GM19351 (cell line): Measurements from ENCODE around the gene ELOVL7.
"Not testable (repeated sequence)": the region's sequence is repeated elsewhere in the genome, so short reads cannot be mapped to it uniquely, and the experiment has no call there.

Experiments used
- ATAC-seq: cut with Tn5 transposase; IDR thresholded peaks from one replicate; pipeline ENCODE4 v1.9.1; 2021; ENCODE audit warnings: mild to moderate bottlenecking, moderate library complexity; ENCODE audit not compliant: unreplicated experiment

ELOVL7 gene

DNA sequence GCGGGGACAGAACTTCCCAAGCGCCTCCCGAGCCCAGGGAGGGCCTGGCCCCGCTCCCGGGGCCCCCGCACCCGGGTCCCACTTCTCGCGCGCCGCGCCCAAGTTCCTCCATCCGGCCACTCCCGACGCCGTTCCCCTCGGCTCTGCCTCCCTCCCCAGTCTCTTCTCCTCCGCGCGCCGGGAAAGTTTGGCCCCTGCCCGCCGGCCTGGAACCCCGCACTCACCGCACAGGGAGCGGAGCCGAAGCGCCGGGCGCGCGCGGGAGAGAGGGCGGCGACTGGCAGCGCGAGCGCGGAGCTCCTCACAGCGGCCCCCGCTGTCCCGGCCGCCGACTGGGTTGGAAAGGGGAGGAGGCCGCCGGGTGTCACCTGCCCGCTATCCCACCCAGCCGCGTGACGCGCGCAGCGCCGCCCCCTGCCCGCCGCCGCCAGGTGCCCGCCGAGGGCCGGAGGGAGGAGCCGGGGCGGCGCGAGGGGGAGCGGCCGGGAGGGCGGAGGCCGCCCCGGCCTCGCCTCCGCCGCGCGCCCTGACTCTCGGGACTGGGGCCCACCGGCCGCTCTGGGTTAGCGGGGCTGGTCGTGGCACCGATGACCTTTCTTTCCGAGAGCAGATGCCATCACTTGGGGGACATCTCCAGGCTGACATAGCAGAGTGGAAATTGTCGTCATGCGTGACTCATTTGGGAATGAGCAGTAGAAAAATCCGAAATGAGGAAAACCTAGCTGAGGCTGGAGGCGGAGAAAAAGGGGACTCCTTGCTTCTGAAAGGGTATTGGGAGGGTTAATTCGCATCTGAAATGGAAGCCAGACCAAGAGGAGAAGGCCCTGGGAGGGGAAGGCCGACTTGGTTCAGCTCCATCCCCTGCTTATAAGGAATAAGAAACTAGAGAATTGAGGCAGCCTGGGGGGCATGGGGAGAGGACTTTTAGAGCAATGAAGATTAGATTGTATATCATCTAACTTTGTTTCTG lies at the start of gene ELOVL7:
TSS of gene ELOVL7 (minus strand) at position 334 of the 970 bp plus-strand sequence. CDS start 56,872 bp downstream, outside the sequence.
- peak; percentile 94 for ATAC-seq

DNA sequence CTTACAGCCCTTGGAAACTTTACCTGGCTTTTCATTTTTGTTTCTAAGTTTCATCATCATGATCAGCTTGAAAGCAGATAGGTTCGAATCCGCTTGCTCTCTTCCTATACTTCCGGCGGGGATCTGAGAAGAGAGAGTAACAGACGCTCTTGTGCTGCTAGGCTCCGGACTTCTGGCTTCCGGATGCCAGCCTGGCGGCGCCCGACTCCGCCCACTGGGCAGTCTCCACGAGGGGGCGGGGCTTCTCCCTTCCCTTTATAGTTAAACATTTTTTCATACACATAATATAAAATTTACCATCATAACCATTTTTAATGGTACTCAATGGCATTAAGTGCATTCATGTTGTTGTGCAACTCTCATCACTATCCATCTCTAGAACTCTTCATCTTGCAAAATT lies 49.5 kb upstream of the ELOVL7 start:
- ATAC-seq: no peak

DNA sequence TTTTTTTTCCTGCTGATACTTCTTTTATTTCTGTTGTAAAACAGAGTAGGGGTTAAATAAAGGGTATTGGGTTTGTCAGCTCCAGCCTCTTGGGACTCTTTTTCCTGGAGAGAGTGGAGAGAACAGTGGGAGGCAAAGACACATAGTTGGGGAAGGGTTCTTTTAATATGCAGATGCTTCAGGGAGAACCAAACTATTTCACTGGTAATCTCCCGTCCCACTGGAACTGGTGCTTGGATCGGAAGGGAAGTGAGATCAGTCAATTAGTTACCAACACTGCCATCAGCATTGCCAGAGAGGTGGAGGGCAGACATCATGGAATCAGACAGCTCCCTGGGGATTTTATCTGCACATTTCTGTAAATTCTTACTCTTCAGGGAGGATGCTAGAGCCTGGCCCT lies 47.6 kb upstream of the ELOVL7 start:
- no peak for ATAC-seq

DNA sequence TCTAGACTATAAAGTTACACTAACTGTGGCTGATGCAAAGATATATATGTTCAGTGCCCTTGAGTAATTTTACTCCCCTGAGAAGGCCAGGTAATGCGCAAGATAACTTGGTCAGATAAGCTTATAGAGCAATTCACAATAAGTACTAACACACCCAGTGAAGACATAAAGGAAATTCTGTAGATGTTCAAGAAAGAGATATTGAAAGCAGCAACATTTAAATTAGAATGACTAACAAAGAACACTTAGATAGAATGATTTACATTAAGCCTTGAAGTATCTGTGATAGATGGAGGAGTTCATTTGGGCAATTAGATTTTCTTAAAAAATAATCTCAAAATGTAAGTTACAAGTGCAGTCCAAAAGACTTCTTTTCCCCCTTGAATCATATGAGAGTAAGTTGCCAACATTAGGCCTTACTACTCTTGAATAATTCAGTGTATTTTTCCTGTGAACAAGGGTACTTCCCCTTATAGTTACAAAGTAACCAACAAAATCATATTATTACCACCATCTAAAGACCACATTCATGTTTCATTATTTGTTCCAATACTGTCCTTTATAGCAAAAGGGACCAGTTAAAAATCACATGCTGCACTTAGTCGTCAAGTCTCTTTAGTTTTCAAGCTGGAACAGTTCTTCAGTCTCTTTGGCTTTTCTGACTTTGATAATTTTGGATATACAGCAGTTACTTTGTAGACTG lies 44.4 kb upstream of the ELOVL7 start:
- ATAC-seq: no peak

DNA sequence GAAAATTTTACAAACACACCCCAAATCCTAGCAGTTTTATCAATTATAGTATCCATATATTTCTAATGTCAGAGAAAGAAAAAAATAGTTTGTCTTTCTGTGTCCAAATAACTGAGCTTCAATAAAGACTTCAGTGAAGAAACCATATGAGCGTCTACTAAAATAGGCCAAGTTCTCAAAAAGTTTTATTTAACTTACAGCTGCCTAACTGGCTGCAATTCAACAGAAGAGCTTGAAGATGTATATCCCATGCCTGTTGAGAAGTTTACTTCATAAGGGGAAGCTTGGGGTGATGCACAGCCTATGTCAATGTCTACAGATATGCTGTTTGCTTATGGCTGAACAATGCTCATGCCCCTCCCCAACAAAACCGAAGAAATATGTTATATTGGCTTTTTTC lies 43.7 kb upstream of the ELOVL7 start:
- ATAC-seq: no peak

DNA sequence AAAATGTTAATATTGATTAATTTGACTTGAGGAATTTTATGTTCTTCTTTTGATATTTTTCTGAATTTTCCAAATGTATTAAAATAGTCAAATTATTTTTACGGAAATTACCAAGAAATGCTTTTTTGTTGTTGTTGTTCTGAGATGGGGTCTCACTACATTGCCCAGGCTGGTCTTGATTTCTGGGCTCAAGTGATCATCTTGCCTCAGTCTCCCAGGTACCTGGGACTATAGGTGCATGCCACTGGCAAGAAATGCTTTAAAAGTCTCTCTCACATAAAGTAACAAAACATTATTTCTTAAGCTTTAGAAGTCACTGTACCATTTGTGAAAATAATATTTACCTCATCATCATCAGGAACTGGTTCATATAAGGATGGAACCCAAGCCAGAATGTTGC lies 43.0 kb upstream of the ELOVL7 start:
- ATAC-seq: no peak

DNA sequence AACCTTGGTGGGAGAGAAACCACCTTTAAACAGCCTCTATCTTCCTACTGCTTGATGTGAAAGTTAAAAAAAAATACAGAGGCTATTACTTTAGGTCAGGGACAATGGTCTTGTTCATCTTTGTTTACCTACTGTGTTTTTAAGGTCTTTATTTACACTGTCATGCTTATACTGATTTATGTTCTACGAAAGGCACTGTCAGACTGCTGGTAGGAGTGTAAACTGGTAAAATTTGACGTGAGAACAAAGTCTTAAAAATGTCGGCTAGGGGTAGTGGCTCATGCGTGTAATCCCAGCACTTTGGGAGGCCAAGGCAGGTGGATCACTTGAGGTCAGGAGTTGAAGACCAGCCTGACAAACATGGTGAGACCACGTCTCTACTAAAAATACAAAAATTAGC lies 42.1 kb upstream of the ELOVL7 start:
- no peak for ATAC-seq

DNA sequence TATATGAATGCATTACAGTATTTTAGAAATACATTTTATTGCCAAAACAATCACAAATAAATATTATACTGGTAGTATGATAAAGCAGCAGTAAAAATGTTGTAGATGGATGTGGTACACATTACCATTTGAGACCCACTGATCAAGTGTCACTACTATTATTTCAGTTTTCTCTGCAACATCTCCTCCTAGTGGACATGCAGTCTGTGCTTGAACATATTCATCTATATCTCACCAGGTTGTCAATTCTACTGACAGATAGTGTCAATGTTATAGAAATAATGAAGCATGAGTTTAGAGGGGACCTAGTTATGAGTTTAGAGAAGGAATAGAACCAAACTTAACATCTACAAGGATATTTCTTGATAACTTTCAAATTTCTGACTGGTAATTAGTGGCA lies 39.2 kb upstream of the ELOVL7 start:
- no peak for ATAC-seq

DNA sequence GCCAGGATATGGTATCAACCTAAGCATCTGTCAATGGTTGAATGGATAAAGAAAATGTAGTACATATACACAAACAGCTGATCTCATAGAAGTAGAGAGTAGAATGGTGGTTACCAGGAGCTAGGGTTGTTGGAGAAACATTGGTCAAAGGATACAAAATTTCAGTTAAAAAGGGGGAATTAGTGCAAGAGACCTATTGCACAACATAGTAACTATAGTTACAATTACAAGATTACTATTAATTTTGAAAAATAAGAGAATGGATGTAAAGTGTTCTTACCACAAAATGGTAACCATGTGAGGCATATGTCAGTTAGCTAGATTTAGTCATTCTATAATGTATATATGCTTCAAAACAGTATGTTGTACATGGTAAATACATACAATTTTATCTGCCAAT lies 28.8 kb upstream of the ELOVL7 start:
- no peak for ATAC-seq

DNA sequence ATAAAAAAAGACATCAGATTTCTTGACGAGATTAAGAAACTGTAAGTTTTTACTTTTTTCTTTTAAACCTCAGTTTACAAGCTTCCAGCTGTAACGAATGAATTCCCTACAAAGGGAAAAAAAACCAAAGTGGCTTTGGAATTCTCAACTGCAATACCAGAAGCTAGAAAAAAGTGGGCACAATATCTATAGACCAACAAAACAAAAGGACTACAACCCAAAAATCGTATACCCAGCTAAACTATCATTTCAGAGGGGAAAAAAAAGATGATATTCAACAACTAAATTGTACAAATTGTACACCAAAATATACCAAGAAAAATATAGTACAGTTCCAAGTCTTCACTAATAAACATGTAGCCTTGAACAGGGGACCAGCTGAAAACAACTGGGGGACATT lies 26.8 kb upstream of the ELOVL7 start:
- ATAC-seq: no peak

DNA sequence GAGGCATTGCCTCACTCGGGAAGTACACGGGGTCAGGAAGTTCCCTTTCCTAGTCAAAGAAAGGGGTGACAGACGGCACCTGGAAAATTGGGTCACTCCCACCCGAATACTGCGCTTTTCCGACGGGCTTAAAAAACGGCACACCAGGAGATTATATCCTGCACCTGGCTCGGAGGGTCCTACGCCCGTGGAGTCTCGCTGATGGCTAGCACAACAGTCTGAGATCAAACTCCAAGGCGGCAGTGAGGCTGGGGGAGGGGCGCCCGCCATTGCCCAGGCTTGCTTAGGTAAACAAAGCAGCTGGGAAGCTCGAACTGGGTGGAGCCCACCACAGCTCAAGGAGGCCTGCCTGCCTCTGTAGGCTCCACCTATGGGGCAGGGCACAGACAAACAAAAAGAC lies 16.5 kb upstream of the ELOVL7 start:
- ATAC-seq: not testable (repeated sequence)

DNA sequence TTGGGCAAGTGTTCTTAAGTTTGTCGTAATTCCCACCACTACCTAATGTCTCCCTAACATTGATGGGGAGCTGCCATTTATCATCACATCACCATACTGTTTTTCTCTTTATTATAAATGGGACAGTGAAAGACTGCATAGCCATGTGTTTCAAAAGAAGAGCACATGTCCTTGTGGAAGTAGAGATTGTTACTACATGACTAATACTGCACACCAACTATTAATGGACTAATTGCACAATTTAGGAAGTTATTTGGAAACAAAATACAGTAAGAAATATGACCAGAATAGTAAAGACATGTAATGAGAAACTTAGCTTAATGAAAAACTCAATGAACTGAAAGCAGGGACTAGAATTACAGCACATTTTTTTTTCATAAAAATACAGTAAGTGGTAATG lies 12.0 kb upstream of the ELOVL7 start:
- ATAC-seq: no peak

DNA sequence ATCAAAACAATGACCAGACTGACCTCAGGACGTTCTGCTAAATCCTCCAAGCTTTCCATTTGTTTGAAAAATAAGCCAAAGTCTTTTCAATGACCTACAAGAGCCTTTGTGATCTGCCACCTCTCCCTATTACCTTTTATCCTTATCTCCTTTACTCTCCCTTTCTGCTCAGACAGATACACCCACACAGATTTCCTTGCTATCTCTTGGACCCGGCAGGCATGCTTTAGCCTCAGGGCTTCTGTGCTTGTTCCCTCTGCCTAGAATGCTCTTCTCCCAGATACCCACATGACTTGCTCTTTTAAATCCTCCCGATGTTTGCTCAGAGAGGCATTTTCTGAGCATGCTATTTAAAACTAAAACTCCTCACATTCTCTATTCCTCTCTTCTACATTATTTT lies 8.9 kb upstream of the ELOVL7 start:
- no peak for ATAC-seq

DNA sequence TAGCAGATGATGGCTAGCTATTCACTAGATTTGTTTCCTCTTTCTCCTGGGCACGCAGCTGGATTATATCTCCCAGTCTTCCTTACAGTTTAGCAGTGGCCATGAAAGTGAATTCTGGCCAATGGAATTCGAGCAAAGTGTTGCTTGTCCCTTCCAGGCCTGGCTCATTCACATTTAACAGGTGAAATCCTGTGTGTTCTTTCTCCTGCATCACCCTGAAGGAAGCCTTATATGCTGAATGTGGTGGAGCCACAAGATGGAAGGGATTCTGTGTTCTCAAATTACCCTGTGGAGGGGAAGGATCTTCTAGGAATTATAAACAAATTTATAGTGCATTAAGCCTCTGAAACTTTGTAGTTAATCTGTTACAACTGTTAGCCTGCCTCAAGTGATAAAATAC lies 8.2 kb upstream of the ELOVL7 start:
- no peak for ATAC-seq

DNA sequence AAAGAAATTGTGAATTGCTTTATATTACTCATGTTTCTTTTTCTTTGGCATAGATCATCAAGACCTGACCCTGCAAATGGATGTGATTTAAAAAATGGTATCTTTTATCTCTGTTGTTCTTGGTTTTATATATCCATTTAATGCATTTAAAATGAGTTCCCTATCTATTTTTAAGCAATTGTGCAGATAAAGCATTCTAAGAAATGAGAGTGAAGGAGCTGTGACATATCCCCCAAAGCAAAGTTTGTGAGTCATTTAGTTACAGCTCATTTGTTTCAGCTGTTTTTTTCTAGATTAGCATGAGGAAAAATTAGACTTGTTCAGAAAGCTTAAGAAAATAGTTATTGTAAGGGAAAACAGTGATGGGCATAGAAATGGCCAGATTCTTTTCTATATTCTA lies 7.6 kb upstream of the ELOVL7 start:
- ATAC-seq: no peak

DNA sequence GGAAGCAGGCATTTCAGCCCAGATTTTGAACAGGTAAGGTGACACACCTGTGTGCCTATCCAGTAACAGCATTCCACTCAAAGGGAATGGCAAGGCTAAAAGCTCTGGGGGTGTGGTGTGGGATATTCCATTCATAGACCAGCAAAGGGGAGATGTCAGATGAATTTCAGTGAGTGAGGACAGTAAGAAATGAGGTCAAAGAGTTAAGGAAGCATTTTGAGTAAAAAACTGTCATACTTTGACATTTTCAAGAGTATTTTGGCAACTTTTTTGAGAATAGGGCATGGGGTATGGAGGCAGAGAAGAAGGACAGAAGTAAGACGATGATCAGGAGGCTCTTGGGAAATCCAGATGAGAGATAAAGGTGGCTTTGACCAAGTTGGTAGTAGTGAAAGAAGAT lies 2.2 kb upstream of the ELOVL7 start:
- no peak for ATAC-seq

DNA sequence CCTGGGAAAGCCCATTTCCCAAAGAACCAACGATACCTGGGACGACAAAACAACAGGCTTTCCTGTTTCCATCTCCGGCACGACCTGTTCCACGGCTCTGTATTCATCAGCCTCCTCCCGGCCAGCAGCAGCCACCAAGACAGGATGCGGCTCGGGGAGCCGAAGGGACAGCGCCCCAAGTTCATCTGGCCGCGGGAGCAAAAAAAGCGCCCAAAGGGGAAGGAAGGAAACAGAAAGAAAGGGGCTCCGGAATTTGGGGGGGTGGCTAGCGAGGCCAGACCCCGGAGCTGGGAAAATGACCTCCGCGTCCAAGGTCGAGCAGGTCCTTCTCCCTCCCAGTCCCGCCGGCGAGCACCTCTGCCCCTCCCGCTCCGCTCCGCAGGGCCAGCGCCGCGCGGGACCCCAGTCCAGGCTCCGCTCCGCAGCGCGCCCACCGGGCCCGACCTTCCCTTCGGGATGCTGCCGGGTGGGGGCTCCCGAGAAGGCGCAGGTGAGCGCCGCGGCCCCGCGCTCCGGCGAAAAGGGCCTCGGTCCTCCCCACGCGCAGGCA lies 608 bp downstream of the ELOVL7 start:
- peak; percentile 20 for ATAC-seq

DNA sequence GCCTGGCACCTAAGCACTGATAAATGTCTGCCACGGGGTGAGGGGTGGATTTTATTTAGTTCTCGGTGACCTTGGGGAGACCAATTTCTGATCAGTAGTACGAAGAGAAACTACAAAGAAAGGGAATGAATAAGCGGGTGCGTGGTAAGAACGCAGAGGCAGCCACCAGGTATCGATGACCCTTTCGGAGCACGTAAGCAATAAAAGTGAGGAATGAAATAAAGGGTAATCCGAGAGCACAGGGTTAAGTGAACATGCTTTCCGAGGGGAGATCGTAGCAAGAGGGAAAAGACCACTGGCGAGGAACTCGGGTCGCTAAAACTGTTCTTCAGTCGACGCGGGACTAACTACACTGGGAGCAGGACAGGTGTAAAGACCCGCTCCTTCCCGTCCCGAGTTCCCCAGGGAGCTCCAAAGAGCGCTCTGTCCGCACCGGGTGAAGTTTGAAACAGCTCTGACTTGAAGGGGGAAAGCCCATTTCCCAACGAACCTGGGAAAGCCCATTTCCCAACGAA lies 1.1 kb downstream of the ELOVL7 start:
- no peak for ATAC-seq

DNA sequence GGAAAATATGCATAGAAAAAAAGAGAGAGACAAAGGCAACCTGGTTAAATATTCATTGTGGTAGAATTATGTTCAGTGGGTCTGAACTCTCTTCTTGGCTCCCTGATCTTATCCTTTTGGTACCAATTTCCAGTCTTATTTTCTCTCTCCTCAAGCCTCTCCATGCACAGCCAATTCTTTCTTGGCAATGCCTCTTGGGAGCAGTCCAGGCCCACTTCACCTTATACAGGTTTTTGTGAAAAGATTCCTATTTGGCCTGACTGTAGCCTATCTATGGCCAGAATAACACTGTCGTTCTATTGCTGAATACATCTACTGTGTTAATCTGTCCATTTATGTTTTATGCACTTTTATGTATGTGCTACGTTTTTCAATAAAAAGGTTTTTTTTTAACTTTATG lies 2.7 kb downstream of the ELOVL7 start:
- no peak for ATAC-seq

DNA sequence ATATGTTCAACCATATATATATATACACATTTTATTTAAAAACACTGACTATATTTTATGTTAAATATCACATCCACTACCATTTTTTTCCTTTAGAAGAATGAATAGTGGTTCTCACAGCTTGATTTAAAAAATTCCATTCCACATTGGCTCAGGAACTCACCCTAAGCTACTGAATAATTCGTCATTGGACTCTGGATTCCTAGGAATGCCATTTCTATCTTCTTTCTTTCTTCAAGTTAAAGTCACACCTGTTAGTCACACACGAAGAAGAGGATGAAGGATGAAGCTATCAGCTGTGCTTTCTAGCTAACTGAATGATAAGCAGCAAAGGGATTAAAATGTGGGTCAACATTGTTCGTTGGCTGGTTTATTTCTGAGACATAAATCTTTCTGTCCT lies 7.9 kb downstream of the ELOVL7 start:
- no peak for ATAC-seq

DNA sequence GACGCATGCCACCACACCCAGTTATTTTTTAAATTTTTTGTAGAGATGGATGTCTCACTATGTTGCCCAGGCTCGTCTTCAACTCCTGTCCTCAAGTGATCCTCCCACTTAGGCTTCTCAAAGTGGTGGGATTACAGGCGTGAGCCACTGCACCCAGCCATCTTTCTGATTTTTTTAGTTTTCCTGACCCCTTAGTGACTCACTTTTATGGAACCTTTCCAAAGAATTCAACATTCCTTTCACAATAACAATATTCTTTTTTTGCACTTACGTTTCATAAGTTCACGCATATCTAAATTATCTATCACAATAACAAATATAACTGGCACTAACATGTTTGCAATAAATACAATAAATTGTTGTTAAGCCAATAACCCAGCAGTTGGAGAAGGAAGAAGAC lies 8.5 kb downstream of the ELOVL7 start:
- no peak for ATAC-seq

DNA sequence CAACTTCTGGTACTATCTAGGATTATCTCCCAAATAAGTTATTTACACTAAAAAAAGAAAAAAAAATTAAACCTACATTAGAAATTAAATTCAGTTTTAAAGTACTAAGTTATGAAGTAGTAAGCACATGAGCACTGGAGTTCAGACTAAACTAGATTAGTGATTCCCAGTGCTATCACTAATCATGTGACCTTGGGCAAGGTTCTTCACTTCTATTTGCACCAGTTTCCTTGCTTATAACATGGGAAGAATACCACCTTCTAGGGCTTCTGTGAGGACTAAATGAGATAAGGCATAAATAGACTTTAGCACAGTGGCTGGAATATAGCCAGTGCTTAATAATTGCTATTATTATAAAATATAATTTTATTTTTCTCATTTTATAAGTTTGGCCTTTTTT lies 10.5 kb downstream of the ELOVL7 start:
- no peak for ATAC-seq
